Esophagus squamous epithelium (tissue), 5 donors: ENCODE data around the gene SGSM1. TPM values are rescaled to one million over a fixed set of nuclear protein-coding genes. Genes with fewer than 3 reads are reported as not detected.
A peak's percentile ranks its signal among the peaks of the same experiment; 100 is the strongest.
"Not testable (repeated sequence)": the region's sequence is repeated elsewhere in the genome, so short reads cannot be mapped to it uniquely, and the experiment has no call there.

Experiments used
- DNase-seq: peaks from one replicate; lab custom pipeline; 2025; lab: John Stamatoyannopoulos, UW
- H3K27ac ChIP-seq, 4 donors: fragments of 200-600 bp; sonication (generic); one replicate each; pipeline ENCODE4 v1.5.1; 2016 to 2019; ENCODE audit warnings: mild to moderate bottlenecking in 1 of 4
- H3K27me3 ChIP-seq, 4 donors: fragments of 200-600 bp; sonication (generic); 1 replicate in 3 of 4; 2 replicates in 1 of 4; pipeline versions ENCODE4 v1.5.1 to v1.6.0; 2017 to 2021; ENCODE audit warnings: antibody characterized with exemption in 1 of 4
- H3K36me3 ChIP-seq, 3 donors: fragments of 200-600 bp; sonication (generic); one replicate each; pipeline ENCODE4 v1.5.1; 2016 to 2019
- H3K4me1 ChIP-seq, 3 donors: fragments of 200-600 bp; sonication (generic); one replicate each; pipeline ENCODE4 v1.5.1; 2017 to 2019
- H3K4me3 ChIP-seq, 4 donors: fragments of 200-600 bp; sonication (generic); 1 replicate in 3 of 4; 2 replicates in 1 of 4; pipeline ENCODE4 v1.5.1; 2016 to 2019; ENCODE audit warnings: mild to moderate bottlenecking in 2 of 4, moderate library complexity in 1 of 4
- H3K9me3 ChIP-seq, 3 donors: fragments of 200-600 bp; sonication (generic); one replicate each; pipeline ENCODE4 v1.5.1; 2016 to 2019
- CTCF ChIP-seq, 6 experiments: fragments of 450-650 bp in 4 of 6; fragments of 200-600 bp in 2 of 6; sonication (generic) in 2 of 6; IDR thresholded peaks; one replicate each; pipeline ENCODE4 v1.5.1; 2016 to 2019; ENCODE audit warnings: antibody characterized with exemption in 6 of 6, mild to moderate bottlenecking in 4 of 6, moderate library complexity in 4 of 6
- POLR2A ChIP-seq, 4 donors: fragments of 450-650 bp; IDR thresholded peaks; one replicate each; pipeline ENCODE4 v1.6.1; 2017; ENCODE audit warnings: antibody characterized with exemption in 4 of 4, mild to moderate bottlenecking in 4 of 4, moderate library complexity in 3 of 4
- WGBS, 2 donors: methylation state at CpG; one replicate each; pipeline ENCODE4 v1.1.5; 2018; 5-methylcytosine and 5-hydroxymethylcytosine counted together
- intact Hi-C: fragments of 100-400 bp; cut with DNase I; formaldehyde crosslinking; loops from one replicate; pipeline ENCODE4 v1.15.0; 2022
- total RNA-seq, 4 donors: library from RNA; depleted of rRNA; stranded (reverse); fragments of >200 nt; gene quantifications; one replicate each; pipeline ENCODE4 v1.1.0, GENCODE V29; 2016
- donor health status: DM: yes; HTN: yes; CAD: no.

SGSM1 gene
- total RNA-seq, 4 donors from 2014 or later: 0.09 to 0.57 (median 0.18) TPM

GRCh38 chr22:24834845-24835570, 29.0 kb downstream of the SGSM1 start:
- DNase-seq: no peak
- WGBS, 2 donors: 51 to 63% methylated on average over 12 to 13 of the region's 13 CpGs
- H3K27me3 ChIP-seq: peaks cover 0 to 10% (median 0%) of the 10 kb centered on the region in 4 donors

GRCh38 chr22:24836282-24836681, 30.3 kb downstream of the SGSM1 start:
- Histone ChIP-seq H3K27me3 (peaks cover 0 to 2% (median 0%) of the 10 kb centered on the region in 4 donors), H3K4me1 (no peaks in the 10 kb centered on the region), H3K9me3 (no peaks in the 10 kb centered on the region), H3K27ac (no peak overlapping the region), H3K4me3 (no peak overlapping the region), H3K36me3 (no peaks in the 10 kb centered on the region)
- intact Hi-C loops: no loop called here
- WGBS, 2 donors: 25 to 56% methylated on average over 1 of the region's 1 CpG
- no peak for DNase-seq
- TF ChIP-seq POLR2A (IDR thresholded peaks at IDR 0.05) (no peak), CTCF (IDR thresholded peaks at IDR 0.05) (no peak)

More at GRCh38 chr22:24834845-24835570, 29.0 kb downstream of the SGSM1 start:
- H3K4me3 ChIP-seq: no peak overlapping the region
- intact Hi-C loops: no loop called here
- no peaks in the 10 kb centered on the region for H3K36me3 ChIP-seq
- no peaks in the 10 kb centered on the region for H3K9me3 ChIP-seq
- TF ChIP-seq POLR2A (IDR thresholded peaks at IDR 0.05): no peak
- TF ChIP-seq CTCF (IDR thresholded peaks at IDR 0.05): peak in 2 of 6 experiments; percentile 16 to 40
- no peaks in the 10 kb centered on the region for H3K4me1 ChIP-seq
- H3K27ac ChIP-seq: no peak overlapping the region

GRCh38 chr22:24837517-24837916, 31.5 kb downstream of the SGSM1 start:
- H3K27ac ChIP-seq, H3K4me3 ChIP-seq, H3K36me3 ChIP-seq, H3K4me1 ChIP-seq, H3K9me3 ChIP-seq, intact Hi-C loops, DNase-seq, H3K27me3 ChIP-seq: not testable (repeated sequence)
- 56 to 78% methylated on average over 4 to 5 of the region's 8 CpGs for WGBS, 2 donors
- TF ChIP-seq CTCF (IDR thresholded peaks at IDR 0.05): peak in 4 of 6 experiments; percentile 15 to 24 (median 16)

GRCh38 chr22:24841261-24841660, 35.2 kb downstream of the SGSM1 start:
- Histone ChIP-seq H3K36me3 (no peaks in the 10 kb centered on the region), H3K27ac (no peak overlapping the region), H3K4me3 (no peak overlapping the region), H3K4me1 (no peaks in the 10 kb centered on the region), H3K9me3 (no peaks in the 10 kb centered on the region), H3K27me3 (no peaks in the 10 kb centered on the region)
- intact Hi-C loops: no loop called here
- 80 to 83% methylated on average over 1 of the region's 1 CpG for WGBS, 2 donors
- no peak for DNase-seq
- TF ChIP-seq CTCF (IDR thresholded peaks at IDR 0.05) (no peak), POLR2A (IDR thresholded peaks at IDR 0.05) (no peak)

GRCh38 chr22:24843048-24843447, 37.0 kb downstream of the SGSM1 start:
- no peaks in the 10 kb centered on the region for H3K27me3 ChIP-seq
- H3K9me3 ChIP-seq: no peaks in the 10 kb centered on the region
- TF ChIP-seq POLR2A (IDR thresholded peaks at IDR 0.05) (no peak), CTCF (IDR thresholded peaks at IDR 0.05) (no peak)
- H3K4me3 ChIP-seq: no peak overlapping the region
- H3K4me1 ChIP-seq: no peaks in the 10 kb centered on the region
- no peak for DNase-seq
- WGBS, 2 donors: 80% methylated on average over 2 of the region's 3 CpGs
- H3K36me3 ChIP-seq: no peaks in the 10 kb centered on the region
- H3K27ac ChIP-seq: no peak overlapping the region
- intact Hi-C loops: no loop called here
